Spleen (tissue), 11 donors: ENCODE measurements around the gene ARHGAP19. TPM values are rescaled to one million over a fixed set of nuclear protein-coding genes. Genes with fewer than 3 reads are reported as not detected.

ENCODE experiments used
- DNase-seq: peaks from one replicate; pipeline ENCODE4 v3.0.0-alpha.2; 2020
- H3K27ac ChIP-seq, 8 donors: fragments of 200-600 bp; sonication (generic) in 7 of 8; 1 replicate in 4 of 8; 2 replicates in 4 of 8; pipeline versions ENCODE4 v1.5.0 to v1.8.0; 2016 to 2021; ENCODE audit warnings: inconsistent platforms in 4 of 8, mild to moderate bottlenecking in 4 of 8, moderate library complexity in 1 of 8
- H3K27me3 ChIP-seq, 7 donors: fragments of 200-600 bp; sonication (generic) in 6 of 7; replicated peaks in 1 of 7; 1 replicate in 4 of 7; 2 replicates in 3 of 7; pipeline versions ENCODE4 v1.5.0 to v1.8.0; 2016 to 2021; ENCODE audit warnings: inconsistent platforms in 3 of 7, mild to moderate bottlenecking in 1 of 7
- H3K36me3 ChIP-seq, 6 donors: fragments of 200-600 bp; sonication (generic) in 5 of 6; 1 replicate in 4 of 6; 2 replicates in 2 of 6; pipeline versions ENCODE4 v1.5.0 to v1.8.0; 2016 to 2021; ENCODE audit warnings: inconsistent platforms in 2 of 6
- H3K4me1 ChIP-seq, 6 donors: fragments of 200-600 bp; sonication (generic) in 5 of 6; 1 replicate in 3 of 6; 2 replicates in 3 of 6; pipeline versions ENCODE4 v1.5.0 to v1.8.0; 2016 to 2021; ENCODE audit warnings: inconsistent platforms in 3 of 6
- H3K4me3 ChIP-seq, 8 donors: fragments of 200-600 bp; sonication (generic) in 7 of 8; 1 replicate in 4 of 8; 2 replicates in 4 of 8; pipeline versions ENCODE4 v1.5.0 to v1.8.0; 2016 to 2021; ENCODE audit warnings: inconsistent platforms in 4 of 8, mild to moderate bottlenecking in 4 of 8, moderate library complexity in 2 of 8
- H3K9me3 ChIP-seq, 8 donors: fragments of 200-600 bp; sonication (generic) in 7 of 8; 1 replicate in 4 of 8; 2 replicates in 4 of 8; pipeline versions ENCODE4 v1.5.0 to v1.8.0; 2016 to 2021; ENCODE audit warnings: inconsistent platforms in 4 of 8
- POLR2A ChIP-seq, 3 donors: fragments of 450-650 bp; IDR thresholded peaks; one replicate each; pipeline ENCODE4 v1.5.1; 2017; ENCODE audit warnings: antibody characterized with exemption in 3 of 3, mild to moderate bottlenecking in 1 of 3
- POLR2AphosphoS5 ChIP-seq, 3 donors: sonication (generic); formaldehyde crosslinking; IDR thresholded peaks; one replicate each; pipeline ENCODE4 v1.5.1; 2017; ENCODE audit warnings: antibody characterized with exemption in 3 of 3
- WGBS, 5 donors: extraction: QIAGEN DNeasy Blood & Tissue Kit in 3 of 5; methylation state at CpG; one replicate each; pipeline versions ENCODE4 v1.1.5 to v1.1.7; 2013 to 2018; 5-methylcytosine and 5-hydroxymethylcytosine counted together
- intact Hi-C: fragments of 100-400 bp; cut with DNase I; formaldehyde crosslinking; loops from one replicate; pipeline ENCODE4 v1.15.0; 2023; ENCODE audit warnings: low total_unique reads
- polyA plus RNA-seq, 3 donors: library from polyadenylated mRNA; stranded (reverse); fragments of 200-250 nt; gene quantifications; one replicate each; pipeline ENCODE4 v1.2.1, GENCODE V29; 2013
- total RNA-seq, 7 donors: library from RNA; depleted of rRNA in 3 of 7; stranded (reverse); fragments of >200 nt in 3 of 7; fragmentation: NEBNext Ultra II Directional in 4 of 7; extraction: Animal tissue kit (Norgen Biotek cat#: 25700) in 4 of 7; gene quantifications; one replicate each; pipeline versions ENCODE4 v1.1.0 to v1.2.1, GENCODE V29; 2016 to 2021
- TF ChIP-seq, protein P1 (sequence below), 11 experiments: fragments of 200-600 bp in 7 of 11; fragments of 450-650 bp in 4 of 11; sonication (generic) in 4 of 11; IDR thresholded peaks in 8 of 11; conservative IDR thresholded peaks in 3 of 11; 1 replicate in 7 of 11; 2 replicates in 4 of 11; pipeline versions ENCODE4 v1.4.0 to v1.8.0; 2016 to 2021; ENCODE audit warnings: antibody characterized with exemption in 11 of 11, inconsistent platforms in 4 of 11, mild to moderate bottlenecking in 1 of 11
- donor health status: healthy with polysubstance abuse.
- donor health status: DM: no; HTN: no; CAD: no; lungs with moderate emphysema.
- donor health status: DM: no; HTN: no; CAD: no.
- donor health status: Bipolar disorder and iron deficiency.
- donor health status: healthy.
- donor health status: DM: no; HTN: no; CAD: no.
- donor health status: DM: yes; HTN: yes; CAD: no.

The ARHGAP19 gene
- total and polyA plus RNA-seq, 10 donors = 3.1 to 35.3 (median 25.1) TPM

GRCh38 chr10:97243836-97244235, 48.6 kb downstream of the ARHGAP19 start:
- no peak for DNase-seq
- no peaks in the 10 kb centered on the region for H3K27me3 ChIP-seq

DNA sequence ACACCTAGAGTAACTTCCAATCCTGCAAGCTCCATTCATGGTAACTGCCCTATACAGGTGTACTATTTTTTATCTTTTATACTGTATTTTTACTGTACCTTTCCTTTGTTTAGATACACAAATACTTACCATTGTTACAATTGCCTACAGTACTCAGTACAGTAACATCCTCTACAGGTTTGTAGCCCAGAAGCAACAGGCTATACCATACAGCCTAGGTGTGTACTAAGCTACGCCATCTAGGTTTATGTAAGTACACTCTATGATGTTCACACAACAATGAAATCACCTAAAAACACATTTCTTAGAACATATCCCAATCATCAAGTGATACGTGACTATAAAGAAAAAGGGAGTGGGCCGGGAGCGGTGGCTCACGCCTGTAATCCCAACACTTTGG, 53.6 kb downstream of the ARHGAP19 start:
- intact Hi-C loops = no loop called here
- Histone ChIP-seq H3K4me3 (no peak overlapping the region), H3K27me3 (no peaks in the 10 kb centered on the region), H3K4me1 (peaks cover 0 to 11% (median 0%) of the 10 kb centered on the region in 6 donors), H3K36me3 (peaks cover 0 to 97% (median 28%) of the 10 kb centered on the region in 6 donors), H3K9me3 (no peaks in the 10 kb centered on the region), H3K27ac (no peak overlapping the region)
- DNase-seq = no peak
- TF ChIP-seq, protein P1, sequence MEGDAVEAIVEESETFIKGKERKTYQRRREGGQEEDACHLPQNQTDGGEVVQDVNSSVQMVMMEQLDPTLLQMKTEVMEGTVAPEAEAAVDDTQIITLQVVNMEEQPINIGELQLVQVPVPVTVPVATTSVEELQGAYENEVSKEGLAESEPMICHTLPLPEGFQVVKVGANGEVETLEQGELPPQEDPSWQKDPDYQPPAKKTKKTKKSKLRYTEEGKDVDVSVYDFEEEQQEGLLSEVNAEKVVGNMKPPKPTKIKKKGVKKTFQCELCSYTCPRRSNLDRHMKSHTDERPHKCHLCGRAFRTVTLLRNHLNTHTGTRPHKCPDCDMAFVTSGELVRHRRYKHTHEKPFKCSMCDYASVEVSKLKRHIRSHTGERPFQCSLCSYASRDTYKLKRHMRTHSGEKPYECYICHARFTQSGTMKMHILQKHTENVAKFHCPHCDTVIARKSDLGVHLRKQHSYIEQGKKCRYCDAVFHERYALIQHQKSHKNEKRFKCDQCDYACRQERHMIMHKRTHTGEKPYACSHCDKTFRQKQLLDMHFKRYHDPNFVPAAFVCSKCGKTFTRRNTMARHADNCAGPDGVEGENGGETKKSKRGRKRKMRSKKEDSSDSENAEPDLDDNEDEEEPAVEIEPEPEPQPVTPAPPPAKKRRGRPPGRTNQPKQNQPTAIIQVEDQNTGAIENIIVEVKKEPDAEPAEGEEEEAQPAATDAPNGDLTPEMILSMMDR (IDR thresholded peaks at IDR 0.05 in 8 of 11, conservative IDR thresholded peaks at IDR 0.05 in 3 of 11) = no peak
- TF ChIP-seq POLR2AphosphoS5 (IDR thresholded peaks at IDR 0.05) (no peak), POLR2A (IDR thresholded peaks at IDR 0.05) (no peak)
- WGBS, 5 donors = 98 to 100% (median 98%) methylated on average over 5 of the region's 5 CpGs

More at GRCh38 chr10:97243836-97244235, 48.6 kb downstream of the ARHGAP19 start:
- intact Hi-C loops = no loop called here
- Histone ChIP-seq H3K9me3 (no peaks in the 10 kb centered on the region), H3K36me3 (peaks cover 0 to 99% (median 50%) of the 10 kb centered on the region in 6 donors), H3K27ac (peak overlapping the region in 2 of 8 donors; percentile 10 to 33), H3K4me3 (no peak overlapping the region), H3K4me1 (peaks cover 0 to 9% (median 2%) of the 10 kb centered on the region in 6 donors)
- 60 to 79% (median 73%) methylated on average over 5 of the region's 5 CpGs for WGBS, 5 donors
- TF ChIP-seq POLR2A (IDR thresholded peaks at IDR 0.05) = no peak
- TF ChIP-seq, protein P1 (IDR thresholded peaks at IDR 0.05 in 8 of 11, conservative IDR thresholded peaks at IDR 0.05 in 3 of 11) = no peak
- no peak for TF ChIP-seq POLR2AphosphoS5 (IDR thresholded peaks at IDR 0.05)

GRCh38 chr10:97235353-97235752, 57.1 kb downstream of the ARHGAP19 start:
- DNase-seq = no peak
- WGBS, 5 donors = 94 to 97% (median 96%) methylated on average over 4 of the region's 4 CpGs
- no peak overlapping the region for H3K27ac ChIP-seq
- H3K27me3 ChIP-seq = no peaks in the 10 kb centered on the region
- H3K4me1 ChIP-seq = peaks cover 0 to 5% (median 0%) of the 10 kb centered on the region in 6 donors
- no peak overlapping the region for H3K4me3 ChIP-seq
- no peaks in the 10 kb centered on the region for H3K9me3 ChIP-seq
- peaks cover 0 to 97% (median 27%) of the 10 kb centered on the region in 6 donors for H3K36me3 ChIP-seq
- intact Hi-C loops = no loop called here
- TF ChIP-seq, protein P1 (IDR thresholded peaks at IDR 0.05 in 8 of 11, conservative IDR thresholded peaks at IDR 0.05 in 3 of 11) = no peak
- TF ChIP-seq POLR2A (IDR thresholded peaks at IDR 0.05) (no peak), POLR2AphosphoS5 (IDR thresholded peaks at IDR 0.05) (no peak)

DNA sequence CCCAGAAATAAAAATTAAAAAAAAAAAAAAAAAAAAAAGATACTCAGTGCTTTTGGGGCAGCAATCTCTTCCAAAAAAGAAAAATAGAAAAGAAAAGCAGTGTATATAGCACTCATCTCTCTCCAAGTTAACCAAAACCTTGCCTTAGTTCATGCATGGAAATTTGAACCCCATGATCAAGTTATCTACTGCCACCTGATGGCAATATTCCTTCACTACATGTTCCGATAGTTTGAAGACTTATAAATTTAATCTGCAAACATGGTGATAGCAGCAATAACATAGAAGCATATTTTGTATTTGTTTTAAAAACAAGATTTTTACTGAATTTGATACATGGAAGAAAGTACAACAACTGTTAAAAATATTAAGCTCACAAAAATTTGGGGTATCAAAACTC, 58.0 kb downstream of the ARHGAP19 start:
- intact Hi-C loops = no loop called here
- H3K9me3 ChIP-seq = no peaks in the 10 kb centered on the region
- H3K4me1 ChIP-seq = peaks cover 0 to 5% (median 0%) of the 10 kb centered on the region in 6 donors
- peaks cover 0 to 98% (median 31%) of the 10 kb centered on the region in 6 donors for H3K36me3 ChIP-seq
- no peak overlapping the region for H3K27ac ChIP-seq
- WGBS, 5 donors = 46 to 61% (median 54%) methylated on average over 1 of the region's 1 CpG
- DNase-seq = no peak
- no peak overlapping the region for H3K4me3 ChIP-seq
- no peak for TF ChIP-seq POLR2AphosphoS5 (IDR thresholded peaks at IDR 0.05)
- TF ChIP-seq, protein P1 (IDR thresholded peaks at IDR 0.05 in 8 of 11, conservative IDR thresholded peaks at IDR 0.05 in 3 of 11) = peak in 10 of 11 experiments; percentile 16 to 62 (median 50)
- TF ChIP-seq POLR2A (IDR thresholded peaks at IDR 0.05) = no peak
- H3K27me3 ChIP-seq = no peaks in the 10 kb centered on the region
